Measurements from ENCODE around the gene KCNQ4.

- TF ChIP-seq SP1 (IDR thresholded peaks at IDR 0.05): no peak
- TF ChIP-seq FOXA1 (IDR thresholded peaks at IDR 0.05): no peak
- no peak for TF ChIP-seq L3MBTL2 (conservative IDR thresholded peaks at IDR 0.05)
- no peak for TF ChIP-seq FOXM1 (IDR thresholded peaks at IDR 0.05; ENCODE audit: borderline replicate concordance)
- no peak for TF ChIP-seq CTBP1 (IDR thresholded peaks at IDR 0.05; ENCODE audit: borderline replicate concordance)
- no peak for TF ChIP-seq SUZ12 (IDR thresholded peaks at IDR 0.05)
Observed at GRCh38 chr1:40847023-40847745, 63.6 kb downstream of the KCNQ4 start.

Data from HEK293T (cell line).